Measurements from ENCODE around the gene ARID5B. TPM values are rescaled to one million over a fixed set of nuclear protein-coding genes. Genes with fewer than 3 reads are reported as not detected.

ARID5B gene
- total RNA-seq, 2 experiments from 2014 or later = 26.7 to 28.3 TPM

DNA sequence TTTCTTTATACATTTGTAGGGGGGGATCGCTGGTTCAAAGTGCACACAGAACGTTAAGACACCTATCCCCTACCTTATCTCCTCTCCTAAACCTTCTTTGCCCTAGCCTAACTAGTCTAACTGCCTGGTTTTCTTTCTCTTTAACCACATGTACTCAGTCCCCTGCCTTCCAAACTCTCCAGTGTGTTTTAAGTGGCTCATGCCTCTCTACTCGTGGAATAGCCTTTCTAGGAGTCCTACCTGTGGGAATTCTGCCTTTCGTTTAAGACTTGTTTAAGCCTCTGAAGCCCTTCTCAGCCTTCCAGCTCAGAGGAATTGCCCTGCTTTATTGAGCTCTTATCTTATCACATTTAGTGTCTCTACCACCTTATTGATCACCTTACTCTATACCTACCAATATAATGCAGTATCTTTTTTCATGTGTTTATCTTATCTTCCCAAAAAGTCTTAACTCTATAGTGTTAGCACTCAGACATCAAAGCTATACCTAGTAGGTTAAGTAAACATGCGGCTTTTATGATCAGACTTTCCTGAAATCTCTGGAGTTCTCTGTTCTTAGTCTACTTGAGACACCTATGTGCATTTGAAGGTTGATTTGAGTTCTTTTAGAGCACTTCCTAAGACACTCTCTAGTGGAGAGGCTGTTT lies 50.7 kb downstream of the ARID5B start:
- no peak overlapping the region for H3K27ac Mint-ChIP-seq
- peaks cover 35% of the 10 kb centered on the region for H3K4me1 Mint-ChIP-seq (ENCODE audit: low read depth)
- no peak for ATAC-seq
- POLR2A ChIA-PET = no interaction called here
- no peaks in the 10 kb centered on the region for H3K9me3 Mint-ChIP-seq
- intact Hi-C loops (cut with micrococcal nuclease) = no loop called here
- no peaks in the 10 kb centered on the region for H3K27me3 Mint-ChIP-seq
- CTCF ChIA-PET = interaction anchor here (1.0 kb wide), 1 partner anchor 55 kb away, joined by 4 read pairs; no protein-coding TSS in a partner anchor
- no peak for DNase-seq
- H3K4me3 Mint-ChIP-seq = no peak overlapping the region
- H3K36me3 Mint-ChIP-seq (ENCODE audit: low read depth) = peaks cover 69% of the 10 kb centered on the region
- TF ChIP-seq, protein P1, sequence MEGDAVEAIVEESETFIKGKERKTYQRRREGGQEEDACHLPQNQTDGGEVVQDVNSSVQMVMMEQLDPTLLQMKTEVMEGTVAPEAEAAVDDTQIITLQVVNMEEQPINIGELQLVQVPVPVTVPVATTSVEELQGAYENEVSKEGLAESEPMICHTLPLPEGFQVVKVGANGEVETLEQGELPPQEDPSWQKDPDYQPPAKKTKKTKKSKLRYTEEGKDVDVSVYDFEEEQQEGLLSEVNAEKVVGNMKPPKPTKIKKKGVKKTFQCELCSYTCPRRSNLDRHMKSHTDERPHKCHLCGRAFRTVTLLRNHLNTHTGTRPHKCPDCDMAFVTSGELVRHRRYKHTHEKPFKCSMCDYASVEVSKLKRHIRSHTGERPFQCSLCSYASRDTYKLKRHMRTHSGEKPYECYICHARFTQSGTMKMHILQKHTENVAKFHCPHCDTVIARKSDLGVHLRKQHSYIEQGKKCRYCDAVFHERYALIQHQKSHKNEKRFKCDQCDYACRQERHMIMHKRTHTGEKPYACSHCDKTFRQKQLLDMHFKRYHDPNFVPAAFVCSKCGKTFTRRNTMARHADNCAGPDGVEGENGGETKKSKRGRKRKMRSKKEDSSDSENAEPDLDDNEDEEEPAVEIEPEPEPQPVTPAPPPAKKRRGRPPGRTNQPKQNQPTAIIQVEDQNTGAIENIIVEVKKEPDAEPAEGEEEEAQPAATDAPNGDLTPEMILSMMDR (IDR thresholded peaks at IDR 0.05) = no peak

DNA sequence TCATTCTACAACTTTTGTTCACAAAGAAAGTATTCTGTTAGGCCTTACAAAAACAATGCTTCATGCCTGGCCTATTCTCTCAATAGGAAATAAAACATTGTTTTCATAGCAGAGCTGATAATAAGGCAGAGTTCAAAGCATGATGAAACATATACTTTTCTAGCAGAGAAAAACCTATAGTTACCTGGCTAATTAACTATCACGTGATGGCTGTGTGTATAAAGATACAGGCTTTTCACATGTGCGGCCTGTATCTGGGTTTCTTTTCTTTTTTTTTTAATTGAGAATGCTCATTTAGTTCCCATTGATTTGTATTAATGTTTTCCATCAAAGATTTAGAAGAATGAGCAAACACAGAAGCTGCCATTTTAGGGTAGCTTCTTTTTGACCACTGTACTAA lies 51.7 kb downstream of the ARID5B start:
- Mint-ChIP-seq H3K36me3 (ENCODE audit: low read depth) (peaks cover 66% of the 10 kb centered on the region), H3K9me3 (no peaks in the 10 kb centered on the region), H3K4me3 (no peak overlapping the region), H3K4me1 (ENCODE audit: low read depth) (peaks cover 43% of the 10 kb centered on the region), H3K27ac (no peak overlapping the region), H3K27me3 (no peaks in the 10 kb centered on the region)
- ATAC-seq (no peak), DNase-seq (no peak)
- CTCF ChIA-PET = no interaction called here
- POLR2A ChIA-PET = no interaction called here
- intact Hi-C loops (cut with micrococcal nuclease) = no loop called here
- TF ChIP-seq, protein P1 (IDR thresholded peaks at IDR 0.05) = no peak

DNA sequence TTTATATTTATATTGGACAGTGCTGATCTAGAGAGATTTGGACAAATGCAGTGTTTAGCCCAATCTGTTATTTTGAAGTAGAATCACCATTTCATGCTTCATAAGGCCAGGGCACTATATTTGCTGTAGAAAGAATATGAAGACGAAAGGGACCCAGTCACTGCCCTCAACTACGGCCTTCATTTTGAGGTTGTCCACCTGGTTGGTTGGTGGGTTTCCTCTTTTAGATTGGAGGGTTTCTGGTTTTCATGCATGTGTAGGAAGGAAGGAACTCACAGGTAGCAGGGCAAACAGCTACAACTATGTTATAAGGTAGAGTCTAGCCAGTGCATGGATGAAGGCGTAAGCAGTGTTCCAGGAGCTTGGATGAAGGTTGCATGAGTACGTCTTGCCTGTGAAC lies 56.3 kb downstream of the ARID5B start:
- intact Hi-C loops (cut with micrococcal nuclease) = no loop called here
- Mint-ChIP-seq H3K27ac (peak overlapping the region; percentile 59), H3K4me1 (ENCODE audit: low read depth) (peaks cover 66% of the 10 kb centered on the region), H3K36me3 (ENCODE audit: low read depth) (peaks cover 64% of the 10 kb centered on the region), H3K4me3 (no peak overlapping the region), H3K9me3 (no peaks in the 10 kb centered on the region), H3K27me3 (no peaks in the 10 kb centered on the region)
- DNase-seq (no peak), ATAC-seq (no peak)
- ChIA-PET CTCF (interaction anchor here (1.1 kb wide), 2 partner anchors 9 to 81 kb away, joined by 3 to 4 read pairs; no protein-coding TSS in a partner anchor), POLR2A (no interaction called here)
- TF ChIP-seq, protein P1 (IDR thresholded peaks at IDR 0.05) = no peak

DNA sequence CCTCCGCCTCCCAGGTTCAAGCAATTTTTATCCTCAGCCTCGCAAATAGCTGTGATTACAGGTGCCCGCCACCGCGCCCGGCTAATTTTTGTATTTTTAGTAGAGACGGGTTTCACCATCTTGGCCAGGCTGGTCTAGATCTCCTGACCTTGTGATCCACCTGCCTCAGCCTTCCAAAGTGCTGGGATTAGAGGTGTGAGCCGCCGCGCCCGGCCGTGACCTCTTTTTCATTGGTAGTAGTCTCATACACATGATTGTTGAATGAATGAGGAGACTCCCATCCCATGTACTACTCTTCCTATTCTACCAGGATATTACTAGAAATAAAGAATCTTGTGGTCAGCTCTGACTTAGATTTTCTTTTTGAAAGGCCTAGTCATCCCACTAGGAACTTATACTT lies 56.8 kb downstream of the ARID5B start:
- ATAC-seq (no peak), DNase-seq (no peak)
- peaks cover 71% of the 10 kb centered on the region for H3K4me1 Mint-ChIP-seq (ENCODE audit: low read depth)
- no peaks in the 10 kb centered on the region for H3K9me3 Mint-ChIP-seq
- H3K36me3 Mint-ChIP-seq (ENCODE audit: low read depth) = peaks cover 65% of the 10 kb centered on the region
- peak overlapping the region; percentile 21 for H3K27ac Mint-ChIP-seq
- intact Hi-C loops (cut with micrococcal nuclease) = no loop called here
- no peaks in the 10 kb centered on the region for H3K27me3 Mint-ChIP-seq
- ChIA-PET CTCF (interaction anchor here (1.1 kb wide), 2 partner anchors 9 to 80 kb away, joined by 3 to 4 read pairs; no protein-coding TSS in a partner anchor), POLR2A (no interaction called here)
- TF ChIP-seq, protein P1 (IDR thresholded peaks at IDR 0.05) = no peak
- no peak overlapping the region for H3K4me3 Mint-ChIP-seq

DNA sequence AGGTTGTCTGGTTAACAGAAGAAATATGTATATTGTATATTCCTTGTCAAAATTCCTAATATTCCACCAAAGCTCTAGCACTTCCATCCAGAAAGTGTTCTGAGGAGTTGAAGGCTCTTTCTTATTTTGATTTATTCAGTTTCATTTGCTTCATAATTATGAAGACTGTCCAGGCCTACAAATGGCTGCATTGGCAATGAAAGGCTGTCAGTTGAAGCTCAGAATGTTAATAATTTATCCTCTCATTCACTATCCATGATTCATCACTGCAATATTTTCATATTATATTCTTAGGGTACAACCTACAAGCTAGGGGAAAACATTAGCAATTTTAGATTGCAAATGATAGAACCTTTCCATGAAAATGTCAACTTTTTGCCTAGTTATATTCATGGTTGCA lies 57.3 kb downstream of the ARID5B start:
- intact Hi-C loops (cut with micrococcal nuclease) = no loop called here
- TF ChIP-seq, protein P1 (IDR thresholded peaks at IDR 0.05) = no peak
- H3K4me3 Mint-ChIP-seq = no peak overlapping the region
- no peaks in the 10 kb centered on the region for H3K27me3 Mint-ChIP-seq
- ChIA-PET CTCF (interaction anchor here (1.1 kb wide), 1 partner anchor 10 kb away, joined by 4 read pairs; no protein-coding TSS in a partner anchor), POLR2A (no interaction called here)
- DNase-seq (no peak), ATAC-seq (no peak)
- H3K36me3 Mint-ChIP-seq (ENCODE audit: low read depth) = peaks cover 67% of the 10 kb centered on the region
- peaks cover 73% of the 10 kb centered on the region for H3K4me1 Mint-ChIP-seq (ENCODE audit: low read depth)
- peak overlapping the region; percentile 60 for H3K27ac Mint-ChIP-seq
- H3K9me3 Mint-ChIP-seq = no peaks in the 10 kb centered on the region
